ENCODE data around the gene SMPDL3B.

- no peak for TF ChIP-seq CTCF (tag by site-specific recombination; IDR thresholded peaks at IDR 0.05)
- TF ChIP-seq KLF16 (tag by site-specific recombination; IDR thresholded peaks at IDR 0.05), result no peak
- no peak for TF ChIP-seq ATF2 (tag by site-specific recombination; IDR thresholded peaks at IDR 0.05; ENCODE audit: low read depth)
- no peak for TF ChIP-seq SP2 (tag by site-specific recombination; IDR thresholded peaks at IDR 0.05)
- no peak for TF ChIP-seq ZNF571 (tag by site-specific recombination; IDR thresholded peaks at IDR 0.05)
- TF ChIP-seq ZFP37 (tag by site-specific recombination; IDR thresholded peaks at IDR 0.05), result no peak
- no peak for TF ChIP-seq REST (tag by site-specific recombination; IDR thresholded peaks at IDR 0.05)
- TF ChIP-seq WT1 (tag by site-specific recombination; IDR thresholded peaks at IDR 0.05), result no peak
- TF ChIP-seq PRDM10 (tag by site-specific recombination; IDR thresholded peaks at IDR 0.05), result no peak
Observed at GRCh38 chr1:27922272-27922671, 12.5 kb upstream of the SMPDL3B start.

All from HEK293 (cell line).